Cardiac septum (tissue), 1 donor: ENCODE measurements around the gene C17orf75. TPM values are rescaled to one million over a fixed set of nuclear protein-coding genes. Genes with fewer than 3 reads are reported as not detected.
"Not testable (repeated sequence)": the region's sequence is repeated elsewhere in the genome, so short reads cannot be mapped to it uniquely, and the experiment has no call there.

ENCODE experiments used
- DNase-seq: peaks from one replicate; pipeline ENCODE4 v3.0.0-alpha.2; 2020; ENCODE audit warnings: low spot score
- intact Hi-C: fragments of 100-400 bp; cut with DNase I; formaldehyde crosslinking; loops from one replicate; pipeline ENCODE4 v1.14.0; 2022
- long read RNA-seq: library from polyadenylated mRNA; unstranded; transcript quantifications from one replicate; pipeline ENCODE4 v2.0.0, GENCODE V29; 2021
- total RNA-seq: library from RNA; stranded (reverse); fragmentation: NEBNext Ultra II Directional; extraction: Animal tissue kit (Norgen Biotek cat#: 25700); gene quantifications from one replicate; pipeline ENCODE4 v1.2.1, GENCODE V29; 2021
- donor health status: DM: no; HTN: no; CAD: no.

The C17orf75 gene, protein sequence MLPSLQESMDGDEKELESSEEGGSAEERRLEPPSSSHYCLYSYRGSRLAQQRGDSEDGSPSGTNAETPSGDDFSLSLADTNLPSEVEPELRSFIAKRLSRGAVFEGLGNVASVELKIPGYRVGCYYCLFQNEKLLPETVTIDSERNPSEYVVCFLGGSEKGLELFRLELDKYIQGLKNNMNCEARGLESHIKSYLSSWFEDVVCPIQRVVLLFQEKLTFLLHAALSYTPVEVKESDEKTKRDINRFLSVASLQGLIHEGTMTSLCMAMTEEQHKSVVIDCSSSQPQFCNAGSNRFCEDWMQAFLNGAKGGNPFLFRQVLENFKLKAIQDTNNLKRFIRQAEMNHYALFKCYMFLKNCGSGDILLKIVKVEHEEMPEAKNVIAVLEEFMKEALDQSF
- total RNA-seq, result 21.6 TPM
- long read RNA-seq, transcript C17orf75-202 (10 exons, 1,642 nt), result major isoform, 44 of 52 reads
- long read RNA-seq, partial matches to known transcripts, result 1 of 52 reads
- long read RNA-seq, other reads (novel, unspliced or antisense), result 7 of 52 reads

DNA sequence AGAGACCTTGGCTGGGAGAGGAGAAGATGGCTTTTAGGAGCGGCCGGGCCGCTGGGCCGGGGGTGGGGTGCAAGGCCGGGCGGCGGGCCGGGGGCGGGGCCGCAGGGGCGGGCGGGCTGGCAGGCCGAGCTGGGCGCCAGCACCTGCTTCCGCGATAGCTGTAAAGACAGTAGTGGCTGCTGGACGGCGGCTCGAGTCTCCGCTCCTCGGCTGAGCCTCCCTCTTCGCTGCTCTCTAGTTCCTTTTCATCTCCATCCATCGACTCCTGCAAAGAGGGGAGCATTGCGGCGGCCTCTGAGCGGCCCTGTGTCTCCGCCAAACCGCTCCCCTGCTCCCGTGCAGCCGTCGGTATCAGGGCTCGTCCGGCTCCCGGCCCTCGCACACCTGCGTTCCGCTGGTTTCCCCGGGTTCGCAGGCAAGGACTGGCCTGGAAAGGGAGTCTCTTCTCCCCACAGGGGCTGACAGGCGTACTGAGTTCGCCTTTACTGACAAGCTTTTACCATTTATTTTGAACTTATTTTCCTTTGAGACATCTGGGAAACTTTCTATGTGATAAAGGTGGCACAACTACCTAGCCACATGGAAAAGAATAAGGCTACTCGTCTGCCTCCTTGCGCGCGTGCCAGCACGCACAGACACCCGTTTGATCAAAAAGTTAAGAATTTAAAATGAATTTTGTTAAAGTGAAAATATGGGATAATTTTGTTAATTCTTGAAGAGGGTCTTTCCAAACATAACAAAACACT lies at the start of gene C17orf75:
Gene C17orf75, minus strand, starts transcription at position 317 of the 746 bp plus-strand sequence. Its CDS starts 34 bp downstream, at position 283.
- intact Hi-C loops, result loop anchor here (10.0 kb wide), 1 partner anchor 197 kb away; the partner anchor contains the start of gene RHOT1
- peak; percentile 85 for DNase-seq

DNA sequence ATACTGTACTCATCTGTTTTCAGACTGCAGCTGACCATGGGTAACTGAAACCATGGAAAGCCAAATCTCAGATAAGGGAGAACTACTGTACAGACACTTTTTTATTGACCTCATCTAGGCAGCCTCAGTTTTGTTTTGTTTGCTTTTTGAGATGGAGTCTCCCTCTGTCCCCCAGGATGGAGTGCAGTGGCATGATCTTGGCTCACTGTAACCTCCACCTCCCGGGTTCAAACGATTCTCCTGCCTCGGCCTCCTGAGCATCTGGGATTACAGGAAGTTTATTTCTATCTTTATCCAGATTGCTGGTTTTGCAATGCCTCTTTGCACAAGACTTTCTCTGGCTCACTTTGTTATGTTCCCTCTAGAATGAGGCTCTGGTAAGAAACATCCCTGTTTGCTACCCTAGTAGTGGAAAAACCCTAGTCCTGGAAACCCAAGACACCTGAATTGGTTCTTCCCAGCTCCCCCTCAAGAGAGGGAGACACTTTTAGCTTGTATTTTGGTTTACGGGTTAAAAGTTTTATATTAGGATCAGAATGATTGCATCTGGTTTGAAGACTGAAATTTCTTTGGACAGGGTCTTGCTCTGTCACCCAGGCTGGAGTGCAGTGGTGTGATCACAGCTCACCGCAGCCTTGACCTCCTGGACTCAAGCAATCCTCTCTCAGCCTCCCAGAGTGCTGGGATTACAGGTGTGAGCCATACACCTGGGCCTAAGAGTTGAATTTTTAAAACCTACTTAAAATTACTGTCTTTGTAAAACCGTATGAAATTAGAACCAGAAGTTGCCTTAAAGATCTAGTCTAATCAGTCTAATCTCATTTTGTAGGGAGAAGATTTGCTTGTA lies 46.9 kb upstream of the C17orf75 start:
- intact Hi-C loops, result no loop called here
- DNase-seq, result no peak

DNA sequence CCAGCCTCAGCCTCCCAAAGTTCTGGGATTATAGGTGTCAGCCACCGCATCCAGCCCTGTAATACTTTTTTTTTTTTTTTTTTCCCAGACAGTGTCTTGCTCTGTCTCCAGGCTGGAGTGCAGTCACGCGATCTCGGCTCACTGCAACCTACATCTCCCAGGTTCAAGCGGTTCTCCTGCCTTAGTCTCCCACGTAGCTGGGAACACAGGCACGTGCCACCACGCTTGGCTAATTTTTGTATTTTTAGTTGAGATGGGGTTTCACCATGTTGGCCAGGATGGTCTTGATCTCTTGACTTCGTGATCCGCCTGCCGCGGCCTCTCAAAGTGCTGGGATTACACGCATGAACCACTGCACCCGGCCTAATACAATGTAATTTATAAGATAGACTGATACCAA lies 46.2 kb upstream of the C17orf75 start:
- DNase-seq, intact Hi-C loops: not testable (repeated sequence)

DNA sequence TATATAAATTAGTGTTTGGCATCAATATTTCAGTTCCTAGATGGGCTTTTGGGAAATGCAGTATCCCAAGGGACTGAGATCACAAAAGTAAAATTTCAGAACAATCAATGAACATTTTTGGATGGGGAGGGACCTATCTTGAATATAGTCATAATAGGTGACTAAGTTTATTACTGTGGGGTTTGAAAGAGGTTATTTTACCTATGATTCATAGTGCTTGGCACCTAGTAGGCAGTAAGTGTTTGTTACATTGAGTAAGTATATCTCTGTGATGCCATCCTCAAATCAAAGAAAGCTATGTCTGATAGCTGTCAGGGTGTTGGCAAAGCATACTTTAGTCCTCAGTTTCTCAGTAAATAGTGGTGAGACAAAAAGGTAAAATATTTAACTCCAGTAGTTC lies 44.9 kb upstream of the C17orf75 start:
- intact Hi-C loops, result no loop called here
- no peak for DNase-seq

DNA sequence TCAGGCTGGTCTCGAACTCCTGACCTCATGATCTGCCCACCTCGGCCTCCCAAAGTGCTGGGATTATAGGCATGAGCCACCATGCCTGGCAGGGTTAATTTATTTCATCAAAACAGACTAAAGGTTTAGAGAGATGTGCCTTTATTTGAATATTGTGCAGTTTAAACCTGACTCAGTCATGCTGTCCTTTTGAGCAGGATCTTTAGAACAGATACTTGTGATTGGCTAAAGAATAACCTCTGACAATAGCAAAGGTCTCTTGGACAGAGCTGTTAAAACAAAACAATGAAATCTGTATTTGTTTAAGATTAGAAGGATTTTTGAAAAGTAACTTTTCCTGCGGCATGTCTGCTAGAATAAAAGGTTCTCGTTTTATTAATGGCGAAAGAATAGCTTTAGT lies 44.0 kb upstream of the C17orf75 start:
- intact Hi-C loops, result no loop called here
- no peak for DNase-seq

DNA sequence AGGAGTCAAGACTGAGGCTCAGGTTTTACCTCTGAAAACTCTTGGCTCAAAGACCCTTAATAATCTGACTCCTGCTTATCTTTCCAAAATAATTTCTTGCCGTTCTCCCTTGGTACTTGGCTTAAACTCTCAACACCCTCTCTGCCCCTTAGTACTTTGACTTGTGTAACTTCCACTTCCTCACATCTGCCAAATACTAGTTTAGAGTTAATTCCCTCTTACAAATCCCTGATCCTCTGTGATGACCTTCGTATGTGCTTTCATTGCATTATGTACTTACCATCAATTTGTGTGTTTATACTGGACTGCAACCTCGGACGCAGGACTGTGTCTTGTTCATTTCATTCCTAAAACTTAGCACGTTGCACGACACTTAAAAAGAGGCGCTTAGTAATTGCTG lies 43.1 kb upstream of the C17orf75 start:
- no peak for DNase-seq
- intact Hi-C loops, result no loop called here

DNA sequence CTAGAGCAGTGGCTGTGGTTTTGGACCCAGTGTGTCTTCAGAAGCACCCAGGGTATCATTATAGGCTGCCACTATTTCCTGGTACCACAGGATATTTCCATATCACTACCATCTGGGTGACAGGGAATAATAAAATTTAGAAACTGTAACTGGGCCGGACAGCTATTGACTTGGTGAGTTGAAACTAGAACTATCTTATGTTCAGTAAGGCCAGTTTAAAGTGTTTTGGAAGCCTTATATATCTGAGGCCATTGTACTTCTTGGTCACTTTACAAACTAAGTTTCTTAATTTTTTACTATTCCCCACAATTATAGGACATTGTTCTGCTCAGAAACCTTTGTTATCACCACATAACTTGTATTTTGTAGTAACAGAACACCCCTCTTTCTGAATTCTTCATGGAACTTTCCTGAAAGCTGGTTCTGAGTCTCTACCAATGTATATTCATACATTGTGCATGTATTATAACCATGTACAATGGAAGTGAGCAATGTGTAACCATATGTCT lies 42.0 kb upstream of the C17orf75 start:
- no peak for DNase-seq
- intact Hi-C loops, result no loop called here

DNA sequence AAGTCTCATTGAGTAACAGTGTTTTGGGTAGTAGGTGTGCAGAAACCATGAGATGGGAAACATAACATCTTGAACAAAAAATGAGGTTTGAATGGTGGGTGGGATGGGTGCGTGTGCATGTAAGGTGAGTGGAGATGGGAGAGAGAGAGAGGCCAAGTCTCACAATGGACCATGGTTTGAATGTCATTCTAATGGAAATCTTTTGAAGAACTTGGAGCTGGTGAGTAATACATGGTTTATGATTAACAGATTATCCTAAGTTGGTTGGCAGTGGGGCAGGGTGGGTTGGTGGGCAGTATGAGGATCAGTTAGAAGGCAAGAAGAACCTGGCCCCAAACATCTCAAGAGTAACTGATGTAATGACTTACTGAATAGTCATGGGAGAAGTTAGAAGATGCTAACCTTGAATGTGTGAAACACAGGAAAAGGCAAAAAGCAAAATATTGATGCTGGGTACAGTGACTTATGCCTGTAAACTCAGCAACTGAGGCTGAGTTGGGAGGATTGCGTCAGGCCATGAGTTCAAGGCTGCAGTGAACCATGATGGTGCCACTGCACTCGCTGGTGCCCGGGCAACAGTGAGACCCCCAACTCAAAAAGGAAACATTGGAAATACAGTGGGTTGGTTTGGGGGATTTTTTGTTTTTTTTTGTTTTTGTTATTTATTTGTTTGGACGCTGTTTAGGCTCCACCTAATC lies 40.7 kb upstream of the C17orf75 start:
- no peak for DNase-seq
- intact Hi-C loops, result no loop called here

DNA sequence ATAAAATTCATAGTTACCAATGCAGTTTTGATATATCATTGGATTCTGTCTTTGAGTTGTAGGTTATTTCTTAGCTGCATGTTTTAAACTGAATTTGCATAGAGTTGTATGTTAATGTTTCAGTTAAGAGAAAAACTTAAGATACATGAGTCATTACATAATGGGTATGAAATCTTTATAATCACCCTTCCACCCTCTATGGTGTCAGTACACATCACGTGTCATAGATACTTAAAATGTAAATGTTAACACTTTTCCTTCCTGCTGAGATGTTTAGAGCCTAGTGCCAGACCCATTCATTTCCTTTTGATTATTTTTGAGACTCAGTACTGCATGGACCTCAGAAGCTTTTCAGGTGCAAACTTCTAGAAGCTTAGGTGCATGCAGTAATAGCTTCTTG lies 28.5 kb upstream of the C17orf75 start:
- intact Hi-C loops, result no loop called here
- DNase-seq, result no peak

DNA sequence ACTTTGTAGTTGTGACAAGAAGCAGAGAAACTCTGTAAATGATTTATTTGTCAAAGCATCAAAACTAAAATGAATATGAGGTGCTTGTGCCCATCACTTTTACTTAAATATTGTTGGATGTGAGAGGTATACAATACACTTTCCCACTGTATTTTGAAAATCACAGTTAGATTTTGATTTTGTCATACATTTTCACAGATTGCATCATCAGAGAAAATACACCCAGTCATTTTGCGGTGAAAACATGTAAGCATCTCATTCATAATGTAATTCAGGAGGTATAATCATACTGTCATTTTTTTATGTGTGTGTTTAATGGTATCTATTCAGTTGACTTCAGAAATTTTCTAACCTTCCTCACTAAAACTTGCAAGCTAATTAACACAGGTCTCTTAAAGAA lies 19.3 kb upstream of the C17orf75 start:
- no peak for DNase-seq
- intact Hi-C loops, result no loop called here

DNA sequence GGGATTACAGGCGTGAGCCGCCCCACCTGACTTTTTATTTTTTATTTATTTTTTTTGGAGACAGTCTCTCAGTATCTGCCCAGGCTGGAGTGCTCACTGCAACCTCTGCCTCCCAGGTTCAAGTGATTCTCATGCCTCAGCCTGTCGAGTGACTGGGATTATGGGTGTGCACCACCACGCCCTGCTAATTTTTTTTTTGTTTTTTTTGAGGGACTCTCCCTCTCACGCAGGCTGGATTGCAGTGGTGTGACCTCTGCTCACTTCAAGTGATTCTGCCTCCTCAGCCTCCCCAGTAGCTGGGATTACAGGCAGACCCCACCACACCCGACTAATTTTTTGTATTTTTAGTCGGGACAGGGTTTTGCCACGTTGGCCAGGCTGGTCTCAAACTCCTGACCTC lies 15.6 kb upstream of the C17orf75 start:
- intact Hi-C loops, result no loop called here
- no peak for DNase-seq

DNA sequence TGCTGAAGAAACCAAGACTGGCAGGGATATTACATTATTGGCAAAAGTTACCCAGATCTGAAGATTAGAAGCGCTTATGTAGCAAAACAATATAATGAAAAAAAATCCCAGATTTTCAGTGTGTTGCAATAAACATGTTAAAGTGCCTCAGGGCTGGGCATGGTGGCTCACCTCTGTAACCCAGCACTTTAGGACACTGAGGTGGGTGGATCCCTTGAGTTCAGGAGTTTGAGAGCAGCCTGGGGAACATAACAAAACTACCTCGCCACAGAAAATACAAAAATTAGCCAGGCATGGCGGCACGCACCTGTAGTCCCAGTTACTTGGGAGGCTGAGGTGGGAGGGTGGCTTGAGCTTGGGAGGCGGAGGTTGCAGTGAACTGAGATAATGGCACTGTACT lies 14.8 kb upstream of the C17orf75 start:
- intact Hi-C loops, result no loop called here
- DNase-seq, result no peak

DNA sequence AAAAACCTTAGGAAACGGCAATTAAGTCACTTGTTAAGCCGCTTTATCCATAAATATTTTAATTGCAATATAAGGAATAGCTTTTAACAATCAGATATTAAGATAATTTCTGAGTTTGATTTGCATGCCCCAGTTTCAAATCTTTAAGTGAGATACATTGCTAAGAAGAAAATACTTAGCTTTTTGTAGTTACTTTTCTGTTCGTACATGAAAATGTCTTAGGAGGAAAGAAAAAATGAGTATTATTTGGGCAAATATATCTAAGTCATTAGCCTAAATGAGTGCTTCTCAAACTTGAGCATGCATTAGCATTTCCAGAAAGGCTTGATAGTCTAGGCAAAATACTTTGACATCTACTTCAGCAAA lies 14.4 kb upstream of the C17orf75 start:
- intact Hi-C loops, result no loop called here
- DNase-seq, result no peak

DNA sequence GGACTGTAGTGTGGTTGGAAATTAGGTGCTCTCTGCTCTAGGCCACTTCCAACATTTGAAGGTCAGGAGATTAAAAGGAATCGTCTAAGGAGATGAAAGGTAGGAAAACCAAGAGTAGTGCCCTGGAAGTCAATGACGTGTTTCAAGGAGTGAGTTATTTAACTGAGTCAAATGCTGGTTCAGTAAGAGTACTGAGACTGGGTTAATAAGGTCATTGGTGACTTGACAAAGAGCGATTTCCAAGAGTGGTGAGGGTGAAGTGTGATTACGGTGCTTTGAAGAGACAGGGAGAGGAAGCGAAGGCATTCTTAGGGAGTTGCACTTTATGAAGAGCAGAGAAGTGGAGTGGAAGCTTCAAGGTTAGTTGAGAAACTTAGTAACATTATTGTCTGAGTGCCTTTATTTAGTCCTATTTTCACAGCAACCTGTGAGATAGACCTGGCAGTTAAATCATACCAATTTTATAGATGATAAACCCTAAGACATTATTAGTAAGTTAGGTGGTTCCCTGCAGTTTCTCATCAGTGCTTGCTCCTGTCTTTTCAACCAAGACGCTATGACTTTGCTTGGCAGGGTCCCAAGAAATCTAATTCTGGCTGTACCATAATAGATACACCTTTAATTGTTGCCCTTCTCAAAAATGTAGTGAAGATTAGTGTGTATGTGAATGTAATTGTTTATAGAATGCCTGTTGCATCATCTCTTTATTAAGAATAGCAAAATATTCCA lies 13.8 kb upstream of the C17orf75 start:
- intact Hi-C loops, result no loop called here
- no peak for DNase-seq

DNA sequence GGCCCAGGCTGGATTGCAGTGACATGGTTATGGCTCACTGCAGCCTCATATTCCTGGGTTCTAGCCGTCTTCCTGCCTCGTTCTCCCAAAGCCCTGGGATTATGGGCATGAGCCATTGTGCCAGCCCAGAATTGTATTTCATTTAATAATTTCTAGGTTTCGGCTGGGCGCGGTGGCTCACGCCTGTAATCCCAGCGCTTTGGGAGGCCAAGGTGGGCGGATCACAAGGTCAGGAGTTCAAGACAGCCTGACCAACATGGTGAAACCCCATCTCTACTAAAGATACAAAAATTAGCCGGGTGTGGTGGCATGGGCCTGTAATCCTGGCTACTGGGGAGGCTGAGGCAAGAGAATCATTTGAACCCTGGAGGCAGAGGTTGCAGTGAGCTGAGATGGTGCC lies 10.8 kb upstream of the C17orf75 start:
- intact Hi-C loops, DNase-seq: not testable (repeated sequence)

DNA sequence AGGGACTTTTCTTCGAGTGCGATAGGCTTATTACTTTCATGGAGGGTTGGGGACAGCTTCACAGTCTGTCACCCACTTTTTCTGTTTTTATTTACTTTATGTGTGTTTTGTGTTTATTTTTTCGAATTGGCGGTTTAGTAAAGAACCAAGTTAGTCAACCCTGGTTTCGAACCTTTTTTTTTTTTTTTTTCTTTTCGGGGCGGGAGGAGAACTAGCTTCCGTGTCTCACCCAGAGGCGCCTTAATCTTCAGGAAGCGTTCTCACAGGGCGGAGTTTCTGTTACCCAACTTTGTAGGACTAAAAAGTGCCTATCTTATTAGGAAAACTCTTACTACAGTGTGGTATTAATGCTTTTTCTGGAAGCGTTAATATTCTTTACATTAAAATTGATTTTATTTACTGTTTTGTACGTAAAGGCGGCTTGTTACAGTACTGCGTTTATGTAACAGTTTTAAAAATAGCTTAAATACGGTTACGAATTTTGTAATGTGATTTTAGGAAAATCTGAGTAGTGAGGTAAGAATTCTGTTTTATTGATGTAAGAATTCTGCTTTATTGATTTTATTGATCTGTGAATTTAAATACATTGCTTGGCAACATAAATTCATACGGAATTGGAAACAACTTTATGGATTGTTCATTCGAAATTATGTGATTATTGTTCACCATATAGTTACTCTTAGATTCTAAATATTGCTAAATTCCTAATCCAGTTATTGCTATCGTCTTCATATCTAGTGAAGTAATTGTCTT lies 8.9 kb upstream of the C17orf75 start:
- DNase-seq, result no peak
- intact Hi-C loops, result no loop called here

DNA sequence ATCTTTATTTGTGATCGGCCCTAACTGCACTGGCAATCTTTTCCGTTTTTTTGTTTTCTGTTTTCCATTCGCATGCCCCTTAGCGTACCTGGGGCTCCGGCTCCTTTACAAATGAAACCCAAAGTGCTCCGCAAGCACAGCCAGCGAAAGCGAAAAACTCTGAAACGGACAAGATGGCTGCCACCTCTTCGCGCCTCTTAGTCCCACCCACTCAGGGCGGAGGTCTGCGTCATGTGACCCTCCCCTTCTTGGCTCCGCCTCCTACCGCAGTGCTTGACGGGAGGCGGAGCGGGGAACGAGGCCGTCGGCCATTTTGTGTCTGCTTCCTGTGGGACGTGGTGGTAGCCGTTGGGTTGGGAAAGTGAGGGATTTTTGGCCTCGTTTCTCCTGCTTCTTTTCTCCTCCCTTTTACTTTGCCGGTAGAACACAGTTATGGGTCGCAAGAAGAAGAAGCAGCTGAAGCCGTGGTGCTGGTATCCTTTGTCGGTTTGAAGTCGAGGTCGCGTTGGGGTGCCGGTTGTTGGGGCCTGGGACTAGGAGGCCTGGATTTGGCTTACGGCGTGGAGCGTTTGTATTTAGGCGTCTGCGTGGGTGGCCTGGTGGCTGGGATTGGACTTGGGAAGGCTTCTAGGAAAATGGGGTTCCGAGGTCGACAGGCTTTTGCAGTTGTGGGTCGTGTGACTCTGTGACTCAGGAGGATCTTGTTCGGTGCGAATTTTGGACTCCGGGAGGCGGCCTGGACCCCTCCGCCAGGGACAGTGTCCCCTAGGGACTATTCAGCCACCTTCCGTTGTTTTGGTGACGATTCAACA lies 8.1 kb upstream of the C17orf75 start, which contains the start of gene ZNF207:
Gene ZNF207, plus strand, starts transcription at position 304 of the 812 bp plus-strand sequence. Its CDS starts 129 bp downstream, at position 433.
- intact Hi-C loops, result loop anchor here (10.0 kb wide), 1 partner anchor 205 kb away; the partner anchor contains the start of gene RHOT1
- DNase-seq, result peak; percentile 98
